K562 (cell line): ENCODE measurements around the gene FAAP100. TPM values are rescaled to one million over a fixed set of nuclear protein-coding genes. Genes with fewer than 3 reads are reported as not detected.

Source experiments
- ATAC-seq: fragments of 200-7000 bp; cut with Tn5 transposase; 3 replicates; pipeline ENCODE4 v1.9.1; 2020; ENCODE audit warnings: moderate library complexity
- BruUV-seq: library from RNA; stranded (reverse); fragments of 400-500 nt; replicated peaks from 2 replicates; lab custom pipeline; 2021; lab: Mats Ljungman, UMichigan
- CTCF ChIA-PET: fragments of 300-600 bp; formaldehyde crosslinking; extraction: SDS; loops from one replicate; lab custom pipeline; 2021; ENCODE audit warnings: low intra/inter-chr PET ratio; lab: Yijun Ruan, JAX
- POLR2A ChIA-PET: fragments of 300-600, 350-650 bp; sonication (Branson Sonifier 250); formaldehyde crosslinking; extraction: SDS; loops from one replicate; lab custom pipeline; 2021; ENCODE audit warnings: antibody characterized with exemption, inconsistent platforms; lab: Yijun Ruan, JAX
- DNase-seq, 4 experiments: peaks; one replicate each; pipeline versions ENCODE4 v3.0.0 to v3.0.0-alpha.2; 2011 to 2018; ENCODE audit warnings: low spot score in 3 of 4, mixed read lengths in 3 of 4; ENCODE audit errors: extremely low read depth in 1 of 4
- FAIRE-seq: peaks from 2 replicates; lab custom pipeline; 2011; peaks lifted over from hg19 to GRCh38; lab: Jason Lieb, UNC
- H2AFZ ChIP-seq: 2 replicates; pipeline ENCODE4 v1.6.0; 2011; ENCODE audit warnings: low read depth, low read length, control low read depth, inconsistent platforms
- H3K27ac ChIP-seq: fragments of 200-600 bp; 3 replicates; pipeline ENCODE4 v1.8.0; 2011; ENCODE audit warnings: low read depth, mild to moderate bottlenecking, control low read depth, inconsistent platforms, low read length, moderate library complexity, mixed read lengths; ENCODE audit errors: extremely low read depth
- H3K27me3 ChIP-seq, 2 experiments: fragments of 300-600 bp in 1 of 2; 2 replicates in 1 of 2; 3 replicates in 1 of 2; pipeline versions ENCODE4 v1.6.0 to v1.8.0; 2011; ENCODE audit warnings: inconsistent platforms in 2 of 2, low read length in 2 of 2, mild to moderate bottlenecking in 1 of 2, mixed read lengths in 1 of 2, moderate library complexity in 1 of 2; ENCODE audit not compliant: control insufficient read depth in 2 of 2, insufficient read depth in 2 of 2
- H3K36me3 ChIP-seq: fragments of 300-600 bp; 3 replicates; pipeline ENCODE4 v1.8.0; 2011; ENCODE audit warnings: mild to moderate bottlenecking, low read length, inconsistent platforms; ENCODE audit not compliant: control insufficient read depth, insufficient read depth
- H3K4me1 ChIP-seq, 2 experiments: fragments of 200-600 bp in 1 of 2; replicated peaks in 1 of 2; 2 replicates in 1 of 2; 3 replicates in 1 of 2; pipeline versions ENCODE4 v1.5.1 to v1.8.0; 2011; ENCODE audit warnings: inconsistent platforms in 2 of 2, low read length in 2 of 2, mild to moderate bottlenecking in 1 of 2, mixed read lengths in 1 of 2, moderate library complexity in 1 of 2; ENCODE audit not compliant: control insufficient read depth in 2 of 2, insufficient read depth in 2 of 2
- H3K4me2 ChIP-seq: 2 replicates; pipeline ENCODE4 v1.6.1; 2011; ENCODE audit warnings: low read length, control low read depth, inconsistent platforms, mixed read lengths; ENCODE audit not compliant: insufficient read depth
- H3K4me3 ChIP-seq: fragments of 200-600 bp; sonication (generic), shearing (Covaris generic); 2 replicates; pipeline ENCODE4 v1.5.1; 2016; ENCODE audit warnings: control low read depth, inconsistent platforms
- H3K79me2 ChIP-seq: fragments of 200-600 bp; 3 replicates; pipeline ENCODE4 v1.8.0; 2011; ENCODE audit warnings: low read length, inconsistent platforms; ENCODE audit not compliant: control insufficient read depth, insufficient read depth
- H3K9ac ChIP-seq, 2 experiments: 2 replicates each; pipeline versions ENCODE4 v1.6.0 to v1.6.1; 2011; ENCODE audit warnings: low read depth in 2 of 2, low read length in 2 of 2, control low read depth in 1 of 2, inconsistent platforms in 1 of 2, mild to moderate bottlenecking in 1 of 2, mixed read lengths in 1 of 2; ENCODE audit not compliant: insufficient read depth in 1 of 2
- H3K9me1 ChIP-seq: one replicate; pipeline ENCODE4 v1.6.0; 2011; ENCODE audit warnings: inconsistent platforms, mild to moderate bottlenecking, low read length, moderate library complexity; ENCODE audit not compliant: control insufficient read depth, insufficient read depth
- H3K9me3 ChIP-seq: replicated peaks from 2 replicates; pipeline ENCODE4 v1.5.1; 2011; ENCODE audit warnings: low read depth, low read length, inconsistent platforms; ENCODE audit not compliant: control insufficient read depth, insufficient read depth
- H4K20me1 ChIP-seq: replicated peaks from 2 replicates; pipeline ENCODE4 v1.6.1; 2011; ENCODE audit warnings: low read length, inconsistent platforms, mixed read lengths; ENCODE audit not compliant: control insufficient read depth, insufficient read depth
- ATF1 ChIP-seq, 2 experiments: fragments of 450-650 bp in 1 of 2; IDR thresholded peaks; 2 replicates each; pipeline ENCODE4 v1.6.1; 2016; ENCODE audit warnings: missing compliant biosample characterization in 1 of 2, missing genetic modification characterization in 1 of 2
- NR2C1 ChIP-seq, 2 experiments: fragments of 450-650 bp; IDR thresholded peaks; 2 replicates each; pipeline ENCODE4 v1.6.1; 2017; ENCODE audit warnings: mild to moderate bottlenecking in 2 of 2, antibody characterized with exemption in 1 of 2, inconsistent platforms in 1 of 2, missing compliant biosample characterization in 1 of 2, missing genetic modification characterization in 1 of 2
- POLR2B ChIP-seq: fragments of 450-650 bp; IDR thresholded peaks from 2 replicates; pipeline ENCODE4 v1.6.1; 2018; ENCODE audit warnings: low read depth; ENCODE audit not compliant: partially characterized antibody
- ZBTB12 ChIP-seq: fragments of 250-450 bp; sonication (Bioruptor Pico); IDR thresholded peaks from 2 replicates; pipeline ENCODE4 v1.4.0; 2020
- WGBS: fragments of 100-300 bp; shearing (Covaris generic); methylation state at CpG from one replicate; pipeline ENCODE4 v1.1.6; 2016; ENCODE audit warnings: low coverage, mixed read lengths; ENCODE audit not compliant: insufficient coverage; ENCODE audit errors: missing lambda C conversion rate; 5-methylcytosine and 5-hydroxymethylcytosine counted together
- in situ Hi-C: fragments of 300-500 bp; cut with MboI; formaldehyde crosslinking; loops from 4 replicates; pipeline ENCODE4 v1.15.0; 2018; ENCODE audit warnings: inconsistent platforms, mixed read lengths
- intact Hi-C: fragments of 100-400 bp; cut with micrococcal nuclease; formaldehyde crosslinking; loops from 2 replicates; pipeline ENCODE4 v1.14.2; 2022
- polyA plus RNA-seq, 8 experiments: library from polyadenylated mRNA; depleted of rRNA in 4 of 8; stranded (reverse) in 5 of 8; unstranded in 3 of 8; fragments of >200 nt; fragmentation: Nextera tagmentation in 2 of 8; fragmentation: Illumina TruSeq in 1 of 8; extraction: Ambion mirVana in 2 of 8; extraction: Trizol in 1 of 8; gene quantifications; 2 replicates each; pipeline versions ENCODE4 v1.2.1 to v1.2.3, GENCODE V29; 2011 to 2014; ENCODE audit warnings: inconsistent platforms in 1 of 8, missing spikeins in 1 of 8
- total RNA-seq, 7 experiments: library from RNA; depleted of rRNA in 6 of 7; stranded (reverse); fragments of >200 nt in 6 of 7; fragmentation: Illumina TruSeq in 2 of 7; extraction: Trizol in 2 of 7; gene quantifications; 2 replicates each; pipeline versions ENCODE4 v1.2.1 to v1.2.3, GENCODE V29; 2011 to 2021; ENCODE audit warnings: low replicate concordance in 1 of 7

Gene FAAP100
- total and polyA plus RNA-seq, 9 of the 15 experiments (the other 6 are each of a cell fraction or from before 2014, with no cell fraction given): 0.31 to 51.2 (median 12.6) TPM

- no peak overlapping the region for H3K27ac ChIP-seq
- TF ChIP-seq ATF1 (CRISPR knock-in tag; IDR thresholded peaks at IDR 0.05) (no peak), ATF1 (tag; IDR thresholded peaks at IDR 0.05) (no peak), NR2C1 (IDR thresholded peaks at IDR 0.05) (peak; percentile 75), NR2C1 (tag; IDR thresholded peaks at IDR 0.05) (peak; percentile 55), ZBTB12 (CRISPR knock-in tag) (no peak), POLR2B (no peak)
- no peak for DNase-seq
- ATAC-seq: no peak
- ChIA-PET POLR2A (interaction anchor here (0.7 to 1.2 kb wide), 5 partner anchors 9 to 25 kb away, joined by 3 to 11 read pairs (median 4); no protein-coding TSS in a partner anchor), CTCF (no interaction called here)
- FAIRE-seq: no peak
- H4K20me1 ChIP-seq: peaks cover 7% of the 10 kb centered on the region
- H3K4me1 ChIP-seq: peaks cover 10 to 19% of the 10 kb centered on the region in 2 experiments; a peak in 4 of 5 replicates
- H3K9me1 ChIP-seq: no peaks in the 10 kb centered on the region
- H2AFZ ChIP-seq: no peak overlapping the region
- WGBS: 96% methylated on average over 9 of the region's 11 CpGs
- intact Hi-C loops: no loop called here
- H3K36me3 ChIP-seq: peaks cover 94% of the 10 kb centered on the region; the same call in 2 of the 3 replicates
- no peak overlapping the region for H3K4me3 ChIP-seq
- H3K9ac ChIP-seq: peak overlapping the region in 1 of 2 experiments; percentile 50; a peak in 1 of 4 replicates
- H3K9me3 ChIP-seq: no peaks in the 10 kb centered on the region
- peaks cover 11% of the 10 kb centered on the region; the same call in 2 of the 3 replicates for H3K79me2 ChIP-seq
- no peaks in the 10 kb centered on the region for H3K27me3 ChIP-seq
- BruUV-seq: no TSS peak
- no peak overlapping the region for H3K4me2 ChIP-seq
- in situ Hi-C loops: no loop called here
These were observed 25.3 kb upstream of the FAAP100 start for GRCh38 chr17:81577278-81578000.
